Central memory CD4-positive, alpha-beta T cell (primary cell): ENCODE measurements around the gene PRKAR1B.
"Not testable (repeated sequence)": the region's sequence is repeated elsewhere in the genome, so short reads cannot be mapped to it uniquely, and the experiment has no call there.

Source experiments
- DNase-seq: peaks from one replicate; pipeline ENCODE4 v3.0.0; 2022

The PRKAR1B gene

DNA sequence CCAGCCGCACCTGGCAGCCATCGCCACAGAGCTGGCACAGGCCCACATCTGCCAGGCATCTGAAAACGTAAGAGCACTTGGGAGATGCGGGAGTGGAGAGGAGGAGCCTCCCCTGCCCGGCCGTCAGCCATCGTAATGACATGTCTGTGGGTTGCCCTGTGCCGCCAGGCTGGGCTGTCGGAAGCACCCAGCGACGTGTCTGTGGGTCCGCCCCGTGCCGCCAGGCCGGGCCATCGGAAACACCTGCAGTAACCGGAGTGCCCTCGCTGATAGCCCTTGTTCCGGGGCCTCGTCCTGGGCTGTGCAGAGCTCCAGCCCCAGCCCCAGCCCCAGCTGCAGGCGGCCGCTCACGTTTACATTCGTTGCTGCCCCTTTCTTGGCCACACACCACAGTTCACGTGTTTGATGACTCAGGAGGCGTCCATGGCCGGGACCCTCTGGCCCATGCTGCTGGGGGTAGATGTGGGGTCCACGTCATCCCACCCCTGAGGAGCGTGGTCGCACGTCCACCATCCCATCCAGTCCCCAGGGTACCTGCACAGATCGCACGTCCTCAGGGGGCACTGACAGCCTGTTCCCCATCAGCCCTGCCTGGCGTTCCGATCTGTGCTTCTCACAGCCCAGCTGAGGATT is 30.0 kb upstream of the PRKAR1B start:
- no peak for DNase-seq

DNA sequence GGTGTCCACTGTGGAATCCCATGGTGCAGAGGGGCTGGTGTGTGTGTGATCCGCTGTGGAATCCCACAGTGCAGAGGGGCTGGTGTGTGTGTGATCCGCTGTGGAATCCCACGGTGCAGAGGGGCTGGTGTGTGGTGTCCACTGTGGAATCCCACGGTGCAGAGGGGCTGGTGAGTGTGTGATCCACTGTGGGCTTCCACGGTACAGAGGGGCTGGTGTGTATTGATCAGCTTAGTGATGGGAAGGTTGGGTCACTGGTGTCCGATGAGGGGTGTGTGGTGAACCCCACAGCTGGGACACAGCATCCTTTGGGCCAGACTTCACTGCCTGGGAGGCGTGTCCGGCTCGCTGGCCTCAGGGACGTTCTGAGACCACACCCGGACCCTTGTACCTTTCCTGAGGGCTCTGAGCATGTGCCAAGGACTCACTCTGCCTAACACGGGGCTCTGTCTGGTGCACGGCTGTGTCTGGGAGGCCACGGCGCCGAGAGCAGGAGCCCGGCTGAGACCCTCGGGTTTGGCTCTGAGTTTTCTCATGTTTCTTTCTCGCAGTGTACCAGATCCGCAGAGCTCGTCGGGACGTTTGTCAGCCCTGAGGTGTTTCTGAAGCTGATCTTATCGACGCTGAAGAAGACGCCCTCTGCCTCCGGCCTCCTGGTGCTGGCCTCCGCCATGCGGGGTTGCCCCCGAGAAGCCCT is 29.3 kb upstream of the PRKAR1B start:
- no peak for DNase-seq

DNA sequence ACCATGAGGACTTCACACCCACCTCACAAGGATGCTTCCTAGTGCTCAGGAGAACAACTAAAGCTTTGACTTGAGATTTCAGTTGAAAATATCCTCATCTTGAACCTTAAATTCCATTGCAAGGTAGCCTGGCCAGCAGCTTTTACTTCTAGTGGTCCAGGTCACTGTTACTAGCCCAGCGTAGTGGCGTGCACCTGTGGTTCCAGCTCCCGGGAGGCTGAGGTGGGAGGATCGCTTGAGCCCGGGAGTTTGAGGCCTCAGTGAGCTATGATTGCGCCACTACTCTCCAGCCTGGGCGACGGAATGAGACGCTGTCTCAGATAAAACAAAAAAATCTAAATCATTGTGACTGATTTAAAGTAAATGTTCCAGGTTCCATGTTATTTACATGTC is 28.3 kb upstream of the PRKAR1B start:
- no peak for DNase-seq

DNA sequence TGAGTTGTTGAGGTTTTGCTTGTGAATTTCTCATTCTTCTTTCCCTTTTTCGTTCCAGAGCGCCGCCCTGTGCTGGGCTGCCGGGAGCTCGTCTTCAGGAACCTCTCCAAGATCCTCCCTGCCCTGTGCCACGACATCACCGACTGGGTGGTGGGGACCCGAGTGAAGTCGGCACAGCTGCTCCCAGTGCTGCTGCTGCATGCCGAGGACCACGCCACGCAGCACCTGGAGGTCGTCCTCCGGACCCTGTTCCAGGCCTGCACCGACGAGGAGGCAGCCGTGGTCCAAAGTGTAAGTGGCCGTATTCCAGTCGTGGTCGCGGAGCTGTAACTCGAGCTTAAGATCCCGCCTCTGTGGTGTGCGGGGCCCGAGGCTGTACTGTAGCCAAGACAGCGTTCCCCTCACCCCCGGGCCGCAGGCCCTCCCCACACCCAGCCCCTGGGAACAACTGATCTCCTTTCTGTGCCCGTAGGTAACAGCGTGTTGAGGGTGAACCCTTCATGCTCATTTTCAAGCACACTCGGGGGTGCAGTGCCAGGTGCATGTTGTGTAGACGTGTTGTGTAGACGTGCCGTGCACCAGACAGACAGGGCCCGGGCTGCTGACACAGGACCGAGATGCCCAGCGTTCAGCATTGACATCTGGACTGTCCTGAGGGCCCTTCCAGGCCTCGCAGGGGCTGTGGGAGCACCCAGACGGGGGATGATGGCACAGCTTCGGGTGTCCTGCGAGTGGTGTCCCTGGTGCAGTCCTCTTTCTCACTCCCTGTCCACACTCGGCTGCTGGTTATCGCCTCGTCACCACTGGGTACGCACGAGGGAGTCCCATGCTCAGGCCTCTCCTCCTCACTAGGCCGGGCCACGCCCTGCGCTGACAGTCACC is 27.7 kb upstream of the PRKAR1B start:
- no peak for DNase-seq

DNA sequence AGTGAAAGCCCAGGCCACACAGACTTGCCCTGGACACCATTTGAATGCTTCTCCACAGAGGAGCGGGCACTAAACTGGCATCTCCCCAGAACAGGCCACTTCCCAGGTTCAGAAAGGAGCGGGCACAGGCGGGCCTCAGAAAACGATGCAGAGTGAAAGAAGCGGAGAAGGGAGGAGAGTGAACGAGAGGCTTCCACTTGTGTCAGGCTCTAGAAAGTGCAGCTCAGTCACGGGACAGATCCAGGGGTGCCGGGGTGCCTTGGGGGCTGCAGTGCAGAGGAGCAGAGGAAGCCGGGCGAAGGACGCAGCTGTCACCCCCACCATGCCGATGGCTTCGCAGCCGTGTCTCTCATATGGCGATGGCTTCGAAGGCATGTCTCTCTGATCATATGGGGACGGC is 26.1 kb upstream of the PRKAR1B start:
- no peak for DNase-seq

- DNase-seq: not testable (repeated sequence)
Observed at GRCh38 chr7:752256-752655, 25.2 kb upstream of the PRKAR1B start.

DNA sequence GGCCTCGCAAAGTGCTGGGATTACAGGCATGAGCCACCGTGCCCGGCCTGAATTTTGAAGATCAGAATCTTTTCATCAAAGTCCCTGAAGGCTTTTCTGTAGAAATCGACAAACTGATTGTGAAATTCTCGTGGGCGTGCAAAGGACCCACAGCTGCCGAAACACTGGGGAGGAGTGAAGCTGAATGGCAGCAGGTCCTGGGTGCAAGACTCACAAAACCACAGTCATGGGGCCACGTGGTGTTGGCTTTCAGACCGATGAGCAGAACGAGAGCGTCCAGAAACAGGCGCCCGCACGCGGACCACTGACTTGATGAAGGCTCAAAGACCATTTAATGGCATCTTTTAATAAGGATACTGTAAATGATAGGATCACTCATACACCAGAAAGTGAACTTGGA is 24.7 kb upstream of the PRKAR1B start:
- no peak for DNase-seq

DNA sequence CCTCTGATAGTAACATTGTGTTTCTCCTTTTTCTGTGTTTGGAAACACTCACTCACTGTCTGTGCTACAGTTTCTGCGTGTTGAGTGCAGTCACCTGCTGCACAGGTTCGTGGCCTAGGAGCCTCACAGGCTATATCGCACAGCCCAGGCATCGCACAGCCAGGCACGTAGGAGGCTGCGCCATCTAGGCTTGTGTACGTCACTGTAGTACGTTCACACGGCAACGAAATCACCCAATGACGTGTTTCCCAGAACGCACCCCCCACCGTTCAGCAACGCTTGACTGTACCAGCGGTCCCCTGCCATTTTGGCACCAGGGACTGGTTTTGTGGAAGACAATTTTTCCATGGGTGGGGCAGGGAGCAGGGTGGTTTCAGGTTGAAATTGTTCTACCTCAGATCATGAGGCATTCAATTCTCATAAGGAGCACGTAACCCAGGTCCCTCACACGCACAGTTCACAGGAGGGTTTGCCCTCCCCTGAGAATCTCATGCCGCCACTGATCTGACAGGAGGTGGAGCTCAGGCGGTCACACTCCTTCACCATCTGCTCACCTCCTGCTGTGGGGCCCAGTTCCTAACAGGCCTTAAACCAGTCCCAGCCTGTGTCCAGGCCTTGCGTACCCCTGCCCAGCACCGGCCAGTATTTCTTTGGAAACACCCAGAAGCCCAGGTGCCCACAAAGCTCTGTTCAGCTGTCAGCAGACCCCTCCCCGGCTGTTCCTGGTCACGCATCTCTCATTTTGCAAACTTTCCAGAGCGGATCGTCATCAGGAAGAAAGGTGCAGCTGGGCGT is 23.2 kb upstream of the PRKAR1B start:
- DNase-seq: no peak

GRCh38 chr7:749140-749551 is 22.1 kb upstream of the PRKAR1B start:
- no peak for DNase-seq

- no peak for DNase-seq
Observed at GRCh38 chr7:748446-748845, 21.4 kb upstream of the PRKAR1B start.

DNA sequence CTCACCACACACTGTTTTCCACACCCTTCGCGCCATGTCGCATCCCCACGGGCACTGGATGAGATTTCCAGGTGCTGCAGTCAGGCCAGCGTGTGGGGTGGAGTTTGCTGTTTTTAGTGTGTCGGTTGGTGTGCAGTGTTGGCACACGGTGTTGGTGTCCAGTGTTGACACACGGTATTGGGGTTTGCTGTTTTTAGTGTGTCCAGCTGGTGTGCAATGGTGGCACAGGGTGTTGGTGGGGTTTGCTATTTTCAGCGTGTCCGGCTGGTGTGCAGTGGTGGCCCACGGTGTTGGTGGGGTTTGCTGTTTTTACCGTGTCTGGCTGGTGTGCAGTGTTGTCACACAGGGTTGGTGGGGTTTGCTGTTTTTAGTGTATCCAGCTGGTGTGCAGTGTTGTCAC is 20.1 kb upstream of the PRKAR1B start:
- no peak for DNase-seq

DNA sequence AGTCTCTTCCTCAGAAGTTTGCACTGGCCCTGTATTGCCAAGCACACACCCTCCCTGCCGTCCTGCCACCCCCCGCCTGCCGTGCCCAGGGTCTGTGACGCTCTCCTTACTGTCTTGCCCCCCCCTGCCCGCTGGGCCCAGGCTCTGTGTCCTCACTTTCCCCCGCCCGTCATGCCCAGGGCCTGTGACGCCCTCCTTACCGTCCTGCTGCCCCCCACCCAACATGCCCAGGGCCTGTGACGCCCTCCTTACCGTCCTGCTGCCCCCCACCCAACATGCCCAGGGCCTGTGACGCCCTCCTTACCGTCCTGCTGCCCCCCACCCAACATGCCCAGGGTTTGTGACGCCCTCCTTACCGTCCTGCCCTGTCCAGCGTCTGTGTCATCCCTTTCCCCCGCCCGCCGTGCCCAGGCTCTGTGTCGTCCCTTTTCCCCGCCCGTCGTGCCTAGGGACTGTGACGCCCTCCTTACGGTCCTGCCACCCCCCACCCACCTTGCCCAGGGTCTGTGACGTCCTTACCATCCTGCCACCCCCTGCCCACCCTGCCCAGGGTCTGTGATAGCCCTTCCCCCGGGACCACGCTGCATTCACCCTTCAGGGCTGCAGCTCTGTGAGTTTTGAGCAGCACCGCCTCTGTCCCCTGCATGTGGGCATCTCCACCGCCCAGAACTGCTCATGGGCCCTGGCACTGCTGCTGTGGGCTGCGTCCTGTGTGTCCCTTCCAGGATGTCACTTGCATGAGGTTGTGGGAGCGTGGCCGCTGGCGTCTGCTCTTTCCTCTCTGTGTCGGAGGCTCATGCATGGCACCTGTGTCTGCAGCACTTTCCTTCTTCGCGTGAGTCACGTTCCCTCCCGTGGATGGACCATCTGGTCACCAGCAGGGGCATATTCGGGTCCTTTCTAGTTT is 19.3 kb upstream of the PRKAR1B start:
- no peak for DNase-seq

DNA sequence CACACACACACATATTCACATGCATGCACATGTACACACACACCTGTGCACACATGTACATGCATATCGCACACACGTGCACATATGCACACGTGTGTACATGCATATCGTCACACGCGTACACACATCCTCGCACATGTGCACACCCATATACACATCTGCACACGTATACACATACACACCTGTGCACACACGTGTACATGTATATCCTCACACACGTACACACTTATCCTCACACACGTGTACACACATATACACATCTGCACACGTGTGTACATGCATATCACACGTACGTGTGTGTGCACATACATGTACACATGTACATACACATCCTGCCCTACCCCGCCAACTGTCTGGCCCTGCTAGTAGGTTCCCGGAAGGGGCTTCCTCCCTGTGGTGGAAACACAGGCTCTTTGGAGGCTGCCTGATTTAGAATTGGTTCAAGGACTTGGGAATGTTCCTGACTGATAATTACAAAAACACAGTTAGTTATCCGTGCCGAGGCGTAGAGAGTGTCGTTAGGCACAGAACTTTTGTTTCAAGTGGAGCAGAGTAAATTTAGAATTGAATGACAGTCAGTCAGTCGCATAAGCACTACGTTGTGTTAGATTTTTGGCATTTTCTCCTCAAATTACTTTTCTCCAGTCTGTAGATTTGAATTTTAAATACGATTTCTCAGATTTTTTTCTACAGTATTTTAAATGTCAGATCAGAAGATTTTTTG is 18.5 kb upstream of the PRKAR1B start:
- no peak for DNase-seq

DNA sequence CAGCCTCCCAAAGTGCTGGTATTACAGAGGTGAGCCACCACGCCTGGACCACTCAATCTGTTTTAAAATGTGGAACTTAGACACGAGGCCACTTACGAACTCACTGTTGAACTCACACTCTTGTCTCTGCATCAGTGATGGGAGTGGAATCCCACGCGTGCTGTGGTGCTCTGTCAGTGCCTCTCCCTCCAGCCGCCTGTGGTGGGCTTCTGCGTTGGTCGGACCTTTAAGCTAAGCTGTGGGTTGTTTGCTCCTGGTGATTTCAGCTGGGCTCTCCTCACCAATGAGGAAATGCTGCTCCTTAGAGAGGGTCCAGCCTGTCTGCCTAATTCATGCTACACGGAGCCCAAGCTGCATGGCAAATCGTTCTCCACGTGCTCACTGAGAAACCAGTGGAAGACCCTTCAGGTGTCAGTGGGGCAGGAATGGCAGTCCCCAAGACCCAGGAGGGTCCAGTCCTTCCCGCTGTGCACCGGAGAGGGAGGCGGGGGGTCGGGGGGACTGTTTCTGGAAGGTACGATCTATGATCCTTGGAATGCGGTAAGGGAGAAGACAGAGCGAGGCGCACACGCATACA is 17.9 kb upstream of the PRKAR1B start:
- DNase-seq: no peak

- not testable (repeated sequence) for DNase-seq
Observed at GRCh38 chr7:744128-744520, 17.0 kb upstream of the PRKAR1B start.

DNA sequence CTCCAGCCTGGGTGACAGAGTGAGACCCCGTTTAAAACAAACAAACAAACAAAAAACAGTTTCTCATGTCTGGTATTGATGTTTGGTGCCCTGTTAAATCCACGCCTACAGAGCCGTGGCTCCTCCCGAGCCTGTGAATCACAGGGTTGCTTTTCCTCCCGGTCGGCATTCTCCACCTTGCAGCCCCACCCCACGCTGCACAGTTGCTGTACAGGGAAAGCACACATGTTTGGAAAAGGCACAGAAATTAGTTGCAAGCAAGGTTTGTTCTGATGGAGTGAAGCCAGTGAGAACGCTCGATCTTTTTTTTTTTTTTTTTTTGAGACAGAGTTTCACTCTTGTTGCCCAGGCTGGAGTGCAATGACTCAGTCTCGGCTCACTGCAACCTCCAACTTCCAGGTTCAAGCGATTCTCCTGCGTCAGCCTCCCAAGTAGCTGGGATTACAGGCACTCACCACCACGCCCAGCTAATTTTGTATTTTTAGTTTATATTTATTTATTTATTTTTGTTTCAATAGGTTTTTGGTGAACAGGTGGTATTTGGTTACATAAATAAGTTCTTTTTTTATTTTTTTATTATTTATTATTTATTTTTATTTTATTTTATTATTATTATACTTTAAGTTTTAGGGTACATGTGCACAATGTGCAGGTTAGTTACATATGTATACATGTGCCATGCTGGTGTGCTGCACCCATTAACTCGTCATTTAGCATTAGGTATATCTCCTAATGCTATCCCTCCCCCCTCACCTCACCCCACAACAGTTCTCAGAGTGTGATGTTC is 16.5 kb upstream of the PRKAR1B start:
- DNase-seq: not testable (repeated sequence)

GRCh38 chr7:742791-743190 is 15.7 kb upstream of the PRKAR1B start:
- DNase-seq: no peak

DNA sequence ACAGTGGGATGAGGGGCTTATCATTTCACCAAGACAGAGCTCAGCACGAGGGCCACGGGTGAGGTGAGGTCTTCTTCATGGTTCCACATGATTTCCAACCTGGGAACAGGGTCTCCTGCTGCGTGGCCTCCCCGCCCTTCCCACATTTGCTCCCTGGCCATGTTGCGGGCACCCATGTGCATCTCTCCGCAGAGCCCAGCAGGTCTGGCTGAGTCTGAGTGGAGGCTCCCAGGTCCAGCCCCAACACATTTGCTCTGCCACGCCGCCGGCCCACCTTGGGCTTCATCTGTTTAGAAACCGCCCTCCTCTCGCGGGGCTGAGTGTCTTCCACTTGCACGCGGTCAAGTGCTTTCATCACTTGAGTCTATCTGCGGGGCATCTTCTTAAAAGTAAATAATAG is 14.8 kb upstream of the PRKAR1B start:
- DNase-seq: no peak

DNA sequence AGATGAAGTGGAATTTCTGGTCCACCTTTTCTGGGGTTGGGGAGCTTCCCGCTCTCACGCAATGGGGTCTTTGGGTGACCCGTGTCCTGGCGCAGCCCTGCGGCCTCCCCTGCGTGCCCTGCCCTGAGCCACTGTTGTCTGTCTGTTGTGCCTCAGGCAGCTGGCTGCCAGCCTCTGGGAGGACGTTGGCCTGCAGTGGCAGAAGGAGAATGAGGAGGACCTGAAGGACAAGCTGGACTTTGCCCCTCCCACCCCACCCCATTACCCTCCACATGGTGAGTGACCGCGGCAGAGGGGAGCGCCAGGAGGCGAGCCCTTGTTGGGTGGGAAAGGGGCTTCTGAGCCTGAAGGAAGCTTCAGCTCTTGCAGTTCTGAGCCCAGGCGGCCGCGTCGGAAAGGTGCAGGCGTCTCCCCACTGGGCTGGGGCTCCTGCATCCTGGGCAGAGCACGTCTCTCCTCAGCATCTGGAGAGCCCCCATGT is 14.2 kb upstream of the PRKAR1B start:
- DNase-seq: no peak
